Neural progenitor cell (in vitro differentiated cells): ENCODE data around the gene PARVA. TPM values are rescaled to one million over a fixed set of nuclear protein-coding genes. Genes with fewer than 3 reads are reported as not detected.

Experiments
- DNase-seq: peaks from one replicate; pipeline ENCODE4 v3.0.0-alpha.2; 2016; ENCODE audit warnings: low spot score
- H2AFZ ChIP-seq: fragments of 200-600 bp; sonication (generic); replicated peaks from 2 replicates; pipeline ENCODE4 v1.6.1; 2016; ENCODE audit warnings: antibody characterized with exemption
- H3F3A ChIP-seq: fragments of 200-600 bp; sonication (generic); 2 replicates; pipeline ENCODE4 v1.6.1; 2016; ENCODE audit warnings: antibody characterized with exemption, low read depth
- H3K27ac ChIP-seq: fragments of 200-600 bp; sonication (generic); 2 replicates; pipeline ENCODE4 v1.5.1; 2016; ENCODE audit warnings: mild to moderate bottlenecking
- H3K27me3 ChIP-seq: fragments of 200-600 bp; sonication (generic); 2 replicates; pipeline ENCODE4 v1.6.1; 2016; ENCODE audit warnings: mild to moderate bottlenecking, moderate library complexity
- H3K36me3 ChIP-seq: fragments of 200-600 bp; sonication (generic); 2 replicates; pipeline ENCODE4 v1.5.1; 2016
- H3K4me1 ChIP-seq: fragments of 200-600 bp; sonication (generic); 2 replicates; pipeline ENCODE4 v1.6.1; 2016; ENCODE audit warnings: mixed run types
- H3K4me2 ChIP-seq: fragments of 200-600 bp; sonication (generic); 2 replicates; pipeline ENCODE4 v1.6.1; 2016
- H3K4me3 ChIP-seq: fragments of 200-600 bp; sonication (generic); 2 replicates; pipeline ENCODE4 v1.5.1; 2016
- H3K79me2 ChIP-seq: fragments of 200-600 bp; sonication (generic); 2 replicates; pipeline ENCODE4 v1.6.1; 2016; ENCODE audit warnings: low read depth
- H3K9ac ChIP-seq: fragments of 200-600 bp; sonication (generic); 2 replicates; pipeline ENCODE4 v1.6.1; 2016
- H3K9me3 ChIP-seq: fragments of 200-600 bp; sonication (generic); 2 replicates; pipeline ENCODE4 v1.5.1; 2016; ENCODE audit warnings: low read depth
- H4K20me1 ChIP-seq: fragments of 200-600 bp; sonication (generic); 2 replicates; pipeline ENCODE4 v1.6.1; 2016; ENCODE audit warnings: low read depth
- H3K27ac Mint-ChIP-seq: 3 replicates; pipeline ENCODE4 v1.8.0; 2021; ENCODE audit warnings: mixed read lengths
- H3K27me3 Mint-ChIP-seq: 2 replicates; pipeline ENCODE4 v1.8.0; 2022; ENCODE audit warnings: low read depth, mild to moderate bottlenecking, inconsistent platforms, moderate library complexity, mixed read lengths; ENCODE audit not compliant: insufficient read depth
- H3K36me3 Mint-ChIP-seq: 3 replicates; pipeline ENCODE4 v1.8.0; 2021; ENCODE audit warnings: mixed read lengths
- H3K4me1 Mint-ChIP-seq: 3 replicates; pipeline ENCODE4 v1.8.0; 2021; ENCODE audit warnings: mixed read lengths
- H3K4me3 Mint-ChIP-seq: 3 replicates; pipeline ENCODE4 v1.8.0; 2021; ENCODE audit warnings: mild to moderate bottlenecking, moderate library complexity, mixed read lengths
- H3K9me3 Mint-ChIP-seq: 3 replicates; pipeline ENCODE4 v1.8.0; 2020; ENCODE audit warnings: mixed read lengths
- CTCF ChIP-seq: fragments of 200-600 bp; sonication (generic); IDR thresholded peaks from 2 replicates; pipeline ENCODE4 v1.5.1; 2017; ENCODE audit warnings: antibody characterized with exemption, mild to moderate bottlenecking
- EZH2 ChIP-seq: fragments of 200-600 bp; sonication (generic); IDR thresholded peaks from 2 replicates; pipeline ENCODE4 v1.6.1; 2017; ENCODE audit warnings: antibody characterized with exemption, mild to moderate bottlenecking, moderate library complexity
- EZH2phosphoT487 ChIP-seq: fragments of 200-600 bp; sonication (generic); IDR thresholded peaks from 2 replicates; pipeline ENCODE4 v1.6.1; 2017; ENCODE audit warnings: antibody characterized with exemption
- total RNA-seq: library from RNA; depleted of rRNA; stranded (reverse); fragments of >200 nt; gene quantifications from 2 replicates; pipeline ENCODE4 v1.2.3, GENCODE V29; 2015; ENCODE audit warnings: low replicate concordance

Gene PARVA
- total RNA-seq, 1 donor from 2014 or later: 15.3 TPM

DNA sequence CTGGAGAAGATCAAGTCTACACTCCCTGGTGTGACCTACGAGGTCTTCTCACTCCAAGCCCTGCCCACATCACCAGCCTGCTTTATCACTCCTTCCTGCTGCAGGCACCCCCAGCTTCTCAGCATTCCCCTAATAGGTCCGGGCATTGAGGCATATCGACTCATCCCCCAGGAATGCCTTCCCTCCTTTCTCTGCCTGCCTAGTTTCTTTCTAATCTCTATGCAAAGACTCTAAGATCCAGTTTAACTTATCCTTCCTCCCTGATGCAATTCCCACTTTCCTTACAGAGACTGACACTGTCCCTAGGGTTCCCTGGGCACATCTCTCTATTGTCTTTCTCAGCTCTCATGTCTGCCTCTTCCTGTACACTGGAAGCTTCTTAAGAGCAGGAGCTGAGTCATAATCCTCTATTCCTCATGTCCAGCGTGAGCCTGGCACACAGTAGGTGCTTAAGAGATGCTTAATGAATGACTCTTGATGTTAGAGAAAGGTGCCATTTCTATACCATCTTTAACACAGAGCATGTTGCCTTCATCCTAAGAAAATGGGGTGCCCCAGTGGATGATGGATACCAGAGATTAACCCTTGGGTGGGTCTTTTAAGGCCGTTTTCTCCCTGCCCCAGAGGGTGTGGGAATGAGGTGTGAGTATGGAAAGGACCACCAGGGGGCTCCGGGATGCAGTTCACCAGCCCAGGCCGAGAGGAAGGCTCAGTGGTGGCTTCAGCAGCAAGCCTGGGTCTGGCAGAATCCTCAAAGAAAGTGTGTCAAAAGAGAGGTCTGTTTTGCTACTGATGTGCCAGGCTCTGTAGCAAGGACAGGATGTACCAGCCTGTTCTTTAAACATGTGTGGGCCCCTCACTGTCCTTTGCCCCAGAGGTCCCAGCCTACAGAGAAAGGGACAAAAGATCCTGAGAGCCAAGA is 34.7 kb downstream of the PARVA start:
- Histone ChIP-seq H3K9ac (no peak overlapping the region), H3K36me3 (no peaks in the 10 kb centered on the region), H3K27me3 (no peaks in the 10 kb centered on the region), H3F3A (peaks cover 3% of the 10 kb centered on the region), H3K4me2 (no peak overlapping the region), H3K9me3 (no peaks in the 10 kb centered on the region), H3K27ac (no peak overlapping the region), H3K79me2 (no peaks in the 10 kb centered on the region), H3K4me3 (no peak overlapping the region), H3K4me1 (peaks cover 9% of the 10 kb centered on the region), H2AFZ (no peak overlapping the region), H4K20me1 (no peaks in the 10 kb centered on the region)
- H3K27me3 Mint-ChIP-seq: no peaks in the 10 kb centered on the region
- H3K4me1 Mint-ChIP-seq: peaks cover 38% of the 10 kb centered on the region
- H3K4me3 Mint-ChIP-seq: no peak overlapping the region
- TF ChIP-seq CTCF (peak; percentile 92), EZH2 (no peak)
- H3K27ac Mint-ChIP-seq: peak overlapping the region; percentile 51
- H3K9me3 Mint-ChIP-seq: no peaks in the 10 kb centered on the region
- peak; percentile 82 for DNase-seq
- H3K36me3 Mint-ChIP-seq: no peaks in the 10 kb centered on the region

DNA sequence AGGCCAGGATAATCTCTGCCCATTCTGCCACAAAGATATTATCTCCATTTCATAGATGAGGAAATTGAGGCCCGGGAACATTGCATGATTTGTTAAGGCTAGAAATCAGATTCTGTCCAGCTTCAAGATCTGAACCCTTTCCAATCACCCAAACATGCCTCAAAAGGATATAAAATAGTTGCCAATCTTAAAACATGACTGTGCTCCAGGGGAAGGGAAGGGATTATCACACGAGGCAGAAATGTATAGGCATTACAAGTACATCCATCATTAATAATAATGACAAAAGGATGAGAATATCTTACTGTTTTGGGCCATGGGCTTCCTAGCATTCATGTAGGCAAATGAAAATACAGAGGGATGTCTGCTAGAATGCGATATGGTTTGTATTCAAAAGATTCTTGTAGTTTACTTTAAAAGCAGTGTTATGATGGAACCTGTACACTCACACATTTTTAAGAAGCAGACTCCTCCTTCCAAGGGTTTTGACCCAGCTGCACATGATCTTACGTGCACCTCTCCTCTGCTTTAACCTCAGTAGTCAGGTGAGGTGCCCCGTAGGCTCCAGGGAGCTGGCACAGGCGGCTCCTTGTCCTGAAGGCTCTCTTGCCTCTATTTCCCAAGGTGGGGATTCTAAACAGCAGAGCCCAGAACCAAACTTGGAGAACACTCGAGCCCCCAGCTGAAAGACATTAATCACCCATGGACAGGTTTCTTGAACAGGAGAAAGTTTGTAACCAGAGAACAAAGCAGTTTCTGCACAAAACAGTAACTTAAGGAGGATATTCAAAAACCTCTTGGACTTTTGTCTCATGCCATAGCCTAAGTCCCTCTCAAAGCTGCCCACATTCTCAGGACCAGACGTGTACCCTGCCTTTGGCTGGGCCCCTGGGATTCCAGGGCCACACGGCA is 36.0 kb downstream of the PARVA start:
- no peaks in the 10 kb centered on the region for H3K9me3 ChIP-seq
- peaks cover 3% of the 10 kb centered on the region for H3F3A ChIP-seq
- H3K79me2 ChIP-seq: no peaks in the 10 kb centered on the region
- DNase-seq: no peak
- H3K27ac Mint-ChIP-seq: peak overlapping the region; percentile 10
- H4K20me1 ChIP-seq: no peaks in the 10 kb centered on the region
- no peak overlapping the region for H3K9ac ChIP-seq
- no peak overlapping the region for H3K4me3 ChIP-seq
- H3K4me1 ChIP-seq: peaks cover 9% of the 10 kb centered on the region
- H3K36me3 Mint-ChIP-seq: peaks cover 2% of the 10 kb centered on the region
- TF ChIP-seq CTCF (no peak), EZH2 (no peak), EZH2phosphoT487 (no peak)
- no peak overlapping the region for H2AFZ ChIP-seq
- no peak overlapping the region for H3K4me2 ChIP-seq
- no peak overlapping the region for H3K4me3 Mint-ChIP-seq
- H3K27me3 ChIP-seq: no peaks in the 10 kb centered on the region
- H3K9me3 Mint-ChIP-seq: no peaks in the 10 kb centered on the region
- H3K27ac ChIP-seq: no peak overlapping the region
- peaks cover 4% of the 10 kb centered on the region for H3K27me3 Mint-ChIP-seq
- peaks cover 38% of the 10 kb centered on the region for H3K4me1 Mint-ChIP-seq
- no peaks in the 10 kb centered on the region for H3K36me3 ChIP-seq

DNA sequence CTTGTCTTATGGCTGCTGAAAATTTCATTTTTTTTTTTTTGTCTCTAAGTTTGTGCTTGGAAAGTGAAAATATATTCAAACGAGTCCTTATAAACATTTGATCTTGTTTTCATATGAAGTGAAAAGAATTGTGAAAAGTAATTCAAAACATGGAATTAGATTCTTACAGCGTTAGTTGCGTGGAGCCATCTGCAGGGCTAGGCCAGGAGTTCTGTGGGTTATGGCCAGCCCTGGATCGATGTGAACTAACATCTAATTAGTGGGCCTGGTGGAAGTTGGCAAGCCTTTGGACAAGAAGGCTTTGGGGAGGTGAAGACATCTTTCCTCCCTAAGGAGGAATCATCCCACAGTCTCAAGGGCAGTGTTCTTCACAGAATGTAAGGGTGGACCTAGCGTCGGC is 37.2 kb downstream of the PARVA start:
- H3K27me3 Mint-ChIP-seq: peaks cover 4% of the 10 kb centered on the region
- Histone ChIP-seq H3K4me3 (no peak overlapping the region), H3K27ac (no peak overlapping the region), H3K4me1 (peaks cover 9% of the 10 kb centered on the region), H3K9ac (no peak overlapping the region), H3K9me3 (no peaks in the 10 kb centered on the region), H4K20me1 (no peaks in the 10 kb centered on the region), H3K36me3 (no peaks in the 10 kb centered on the region), H3K4me2 (no peak overlapping the region), H2AFZ (no peak overlapping the region), H3F3A (peaks cover 3% of the 10 kb centered on the region), H3K79me2 (no peaks in the 10 kb centered on the region), H3K27me3 (no peaks in the 10 kb centered on the region)
- H3K36me3 Mint-ChIP-seq: peaks cover 2% of the 10 kb centered on the region
- no peaks in the 10 kb centered on the region for H3K9me3 Mint-ChIP-seq
- DNase-seq: no peak
- peaks cover 38% of the 10 kb centered on the region for H3K4me1 Mint-ChIP-seq
- no peak for TF ChIP-seq EZH2phosphoT487
- no peak for TF ChIP-seq EZH2
- TF ChIP-seq CTCF: no peak
- H3K27ac Mint-ChIP-seq: no peak overlapping the region
- H3K4me3 Mint-ChIP-seq: no peak overlapping the region
